HG02885 (cell line): ENCODE measurements around the gene CEMIP.
"Not testable (repeated sequence)": the region's sequence is repeated elsewhere in the genome, so short reads cannot be mapped to it uniquely, and the experiment has no call there.

Source experiments
- ATAC-seq: cut with Tn5 transposase; IDR thresholded peaks from one replicate; pipeline ENCODE4 v1.9.1; 2021; ENCODE audit warnings: mild to moderate bottlenecking; ENCODE audit not compliant: unreplicated experiment, poor library complexity

The CEMIP gene

GRCh38 chr15:80754014-80754413, 25.2 kb upstream of the CEMIP start:
- no peak for ATAC-seq

DNA sequence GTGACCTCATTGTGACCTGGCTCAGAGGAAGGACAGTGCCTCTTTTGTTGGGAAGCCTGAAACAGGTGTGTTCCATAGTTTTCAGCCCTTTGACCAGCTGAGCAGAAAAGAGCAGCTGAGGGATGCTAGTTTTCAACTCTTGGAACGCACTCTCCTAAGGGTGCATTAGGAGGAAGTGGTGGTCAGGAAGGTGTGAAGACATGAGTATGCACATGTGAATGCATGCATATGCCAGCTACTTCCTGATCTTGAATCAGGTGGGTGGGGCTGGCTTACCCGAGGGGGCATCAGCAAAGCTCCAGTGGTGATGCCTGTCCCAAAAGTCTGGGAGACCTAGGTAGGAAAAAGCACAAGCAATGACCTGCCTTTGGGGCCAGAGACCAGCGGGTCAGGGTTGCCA, 23.3 kb upstream of the CEMIP start:
- ATAC-seq, result no peak

GRCh38 chr15:80758130-80758745, 20.9 kb upstream of the CEMIP start:
- ATAC-seq, result no peak

- ATAC-seq, result no peak
Measured at GRCh38 chr15:80760960-80761359, 18.2 kb upstream of the CEMIP start.

- ATAC-seq, result no peak
Measured at GRCh38 chr15:80761754-80762153, 17.4 kb upstream of the CEMIP start.

DNA sequence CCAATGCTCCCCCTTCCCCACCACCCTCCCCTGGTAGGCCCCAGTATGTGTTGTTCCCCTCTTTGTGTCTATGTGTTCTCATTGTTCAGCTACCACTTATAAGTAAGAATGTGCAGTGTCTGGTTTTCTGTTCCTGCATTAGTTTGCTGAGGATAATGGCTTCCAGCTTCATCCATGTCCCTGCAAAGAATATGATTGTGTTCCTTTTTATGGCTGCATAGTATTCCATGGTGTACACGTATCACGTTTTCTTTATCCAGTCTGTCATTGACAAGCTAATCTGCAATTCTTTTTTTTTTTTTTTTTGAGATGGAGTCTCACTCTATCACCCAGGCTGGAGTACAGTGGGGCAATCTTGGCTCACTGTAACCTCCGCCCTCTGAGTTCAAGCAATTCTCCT, 15.9 kb upstream of the CEMIP start:
- not testable (repeated sequence) for ATAC-seq

DNA sequence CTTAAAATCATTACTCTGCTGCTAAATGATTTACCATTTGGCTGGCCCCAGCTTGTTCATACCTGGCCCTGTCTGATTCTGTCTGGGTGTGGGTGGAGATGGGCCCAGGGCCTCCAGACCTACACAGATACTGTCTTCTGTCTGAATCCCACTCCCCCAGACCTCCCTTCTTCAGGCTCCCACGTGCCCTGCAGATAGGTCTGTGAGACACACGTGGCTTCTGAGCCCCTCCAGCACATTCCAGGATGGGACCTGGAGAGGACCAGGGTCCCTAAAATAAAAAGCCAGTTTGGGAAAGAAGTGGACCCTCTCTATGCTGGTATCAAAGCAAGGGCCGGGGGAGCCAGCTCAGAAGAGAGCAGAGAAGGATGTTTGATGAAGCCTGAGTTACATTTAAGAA, 14.6 kb upstream of the CEMIP start:
- ATAC-seq, result no peak

DNA sequence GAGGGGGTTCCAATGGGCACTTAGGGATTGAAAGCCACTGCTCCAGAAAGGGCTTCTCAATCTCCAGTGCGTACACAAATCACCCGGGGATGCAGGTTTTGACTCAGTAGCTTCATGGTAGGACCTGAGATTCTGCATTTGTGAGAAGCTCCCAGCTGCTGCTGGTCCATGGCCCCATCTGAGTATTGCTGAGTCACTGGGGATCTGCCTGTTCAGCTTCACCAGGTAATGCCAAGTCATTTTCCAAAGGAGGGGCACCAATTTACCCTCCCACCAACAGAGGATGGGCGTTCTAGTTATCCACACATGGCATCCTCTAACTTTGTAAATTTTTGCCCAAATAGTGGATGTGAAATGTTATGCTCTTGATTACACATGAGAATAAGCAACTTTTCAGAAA, 12.9 kb upstream of the CEMIP start:
- no peak for ATAC-seq

GRCh38 chr15:80768158-80768557, 11.0 kb upstream of the CEMIP start:
- no peak for ATAC-seq

- no peak for ATAC-seq
Measured at GRCh38 chr15:80769153-80769828, 9.9 kb upstream of the CEMIP start.

DNA sequence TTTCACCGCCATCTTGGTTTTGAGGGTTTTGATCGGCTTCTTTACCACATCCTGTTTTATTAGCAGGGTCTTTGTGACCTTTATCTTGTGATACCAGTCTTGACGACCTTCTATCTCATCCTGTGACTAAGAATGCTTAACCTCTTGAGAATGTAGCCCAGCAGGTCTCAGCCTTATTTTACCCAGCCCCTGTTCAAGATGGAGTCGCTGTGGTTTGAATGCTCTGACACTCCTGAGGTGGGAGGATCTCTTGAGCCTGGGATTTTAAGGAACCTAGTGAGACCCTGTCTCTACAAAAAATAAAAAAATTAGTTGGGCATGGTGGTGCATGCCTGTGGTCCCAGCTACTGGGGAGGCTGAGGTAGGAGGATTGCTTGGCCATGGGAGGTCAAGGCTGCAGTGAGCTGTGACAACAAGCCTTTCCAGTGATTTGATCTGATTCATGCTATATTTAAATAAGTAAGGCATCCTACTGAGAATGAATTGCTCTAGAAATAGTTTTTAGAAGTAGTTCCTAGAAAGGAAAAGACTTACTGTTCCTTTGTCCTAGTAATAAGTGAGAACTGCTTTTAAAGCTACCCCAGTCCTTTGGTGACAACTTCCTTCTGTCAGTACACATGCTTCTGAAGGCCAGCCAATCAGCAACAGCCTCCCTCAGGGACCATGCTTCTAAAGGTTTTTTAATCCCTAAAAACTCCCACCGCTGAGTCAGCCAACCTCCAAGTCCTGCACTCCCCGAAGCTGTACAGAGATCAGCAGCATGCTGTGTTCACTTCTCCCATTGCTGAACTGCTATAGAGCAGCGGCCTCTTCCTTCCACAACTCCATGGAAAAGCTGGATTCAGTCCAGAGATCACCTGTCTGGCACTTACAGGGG, 9.1 kb upstream of the CEMIP start:
- no peak for ATAC-seq

DNA sequence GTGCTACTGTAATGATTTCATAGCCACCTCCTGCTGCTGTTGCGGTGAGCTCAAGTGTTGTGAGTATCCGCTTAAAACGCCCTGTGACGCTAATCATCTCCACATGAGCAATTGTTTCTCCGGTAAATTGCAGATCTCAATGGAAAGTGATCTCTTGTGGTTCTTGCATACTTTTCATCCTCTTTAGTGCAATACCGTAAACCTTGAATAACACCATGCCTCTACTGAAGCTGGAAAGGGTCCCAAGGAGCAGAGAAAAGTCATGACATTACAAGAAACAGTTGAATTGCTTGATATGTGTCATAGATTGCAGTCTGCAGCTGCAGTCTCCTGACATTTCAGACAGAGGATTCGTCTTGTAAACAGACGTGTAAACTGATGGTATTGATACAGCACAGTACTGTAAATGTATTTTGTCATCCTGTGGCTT, 6.0 kb upstream of the CEMIP start:
- ATAC-seq, result no peak

- no peak for ATAC-seq
Measured at GRCh38 chr15:80773792-80774352, 5.3 kb upstream of the CEMIP start.

DNA sequence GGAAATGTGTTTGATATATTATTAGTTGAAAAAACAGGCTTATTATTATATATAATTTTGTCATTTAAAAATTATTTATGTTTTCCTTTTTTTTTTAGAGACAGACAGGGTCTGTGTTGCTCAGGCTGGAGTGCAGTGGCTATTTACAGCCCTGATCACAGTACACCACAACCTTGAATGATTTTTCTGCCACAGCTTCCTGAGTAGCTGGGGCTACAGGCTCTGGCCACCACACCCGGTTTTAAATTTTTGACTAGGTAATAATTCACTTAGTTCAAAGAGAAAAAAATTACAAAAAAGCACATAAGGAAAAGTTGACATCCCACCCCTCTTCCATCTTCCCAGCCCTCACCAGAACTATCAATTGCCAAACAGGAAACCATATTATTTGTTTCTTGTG, 4.7 kb upstream of the CEMIP start:
- no peak for ATAC-seq

GRCh38 chr15:80775338-80775737, 3.8 kb upstream of the CEMIP start:
- ATAC-seq, result no peak

DNA sequence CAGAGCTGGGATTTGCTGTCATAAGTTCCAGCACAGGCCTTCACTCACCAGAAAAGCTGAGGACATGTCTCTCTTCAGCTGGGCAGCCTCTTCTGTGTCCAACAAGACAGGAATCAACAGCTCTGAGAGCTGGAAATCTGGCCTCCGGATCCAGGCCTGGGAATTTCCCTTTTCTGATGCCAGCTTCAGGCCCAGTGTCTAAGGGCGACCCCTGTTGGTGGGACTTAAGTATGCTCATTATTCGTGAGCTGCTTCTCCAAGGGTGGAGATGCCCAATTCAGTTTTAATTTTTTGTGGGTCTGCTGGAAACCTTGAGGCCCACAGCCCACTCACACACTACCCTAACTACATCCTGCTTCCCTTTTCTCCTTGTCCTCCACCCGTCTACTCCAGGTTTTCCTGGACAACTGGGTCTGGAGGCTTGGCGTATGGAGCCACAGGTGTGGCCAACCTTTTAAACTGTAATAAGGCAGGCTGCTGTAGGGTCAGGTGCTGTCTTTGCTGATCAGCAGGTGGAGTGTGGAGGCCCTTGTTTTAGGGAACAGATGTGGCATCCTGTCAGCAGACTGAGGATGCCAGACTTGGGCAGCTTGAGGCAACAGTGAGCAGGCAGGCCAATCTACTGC, 2.6 kb upstream of the CEMIP start:
- no peak for ATAC-seq

GRCh38 chr15:80777137-80777536, 2.0 kb upstream of the CEMIP start:
- ATAC-seq, result no peak

DNA sequence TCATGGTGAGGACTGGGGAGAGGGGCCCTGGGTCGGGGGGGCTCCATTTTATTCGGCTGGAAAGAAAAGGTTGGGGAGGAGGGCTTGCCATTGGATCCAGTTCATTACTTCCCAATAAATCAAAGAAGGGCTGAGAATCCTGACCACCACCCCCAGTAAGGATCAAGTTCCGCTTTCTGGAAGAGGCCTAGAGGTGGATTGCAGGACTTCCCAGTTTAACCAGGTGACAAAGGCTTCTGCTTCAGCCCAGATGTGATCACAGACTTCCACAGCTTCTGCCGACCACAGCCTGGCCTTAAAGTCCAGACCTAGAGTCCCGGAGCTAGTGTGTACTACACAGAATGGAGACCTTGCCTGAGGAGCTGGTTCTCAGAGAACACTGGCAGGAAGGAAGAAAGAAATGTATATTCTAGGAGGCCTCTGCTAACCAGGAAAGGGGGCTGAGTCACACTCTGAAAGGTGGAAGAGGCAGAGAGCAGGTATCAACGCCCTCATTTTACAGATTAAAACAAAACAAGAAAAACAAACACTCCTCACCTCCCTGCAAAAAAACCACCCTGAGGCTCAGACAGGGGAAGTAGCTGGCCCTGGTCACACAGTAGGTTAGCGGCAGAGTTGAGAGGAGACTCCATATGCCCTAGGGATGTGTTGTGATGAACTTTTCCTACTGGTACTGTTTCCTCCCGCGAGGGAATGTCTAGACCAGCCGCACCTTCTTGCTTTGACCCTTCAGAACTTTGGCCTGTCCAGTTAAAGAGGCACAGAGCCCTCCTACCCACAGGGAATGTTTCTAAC, 1.1 kb upstream of the CEMIP start:
- no peak for ATAC-seq

GRCh38 chr15:80778621-80778963, 578 bp upstream of the CEMIP start:
- ATAC-seq, result no peak
